ENCODE data around the gene NOS1.

GRCh38 chr12:117166107-117166506 is 195.3 kb downstream of the NOS1 start:
- TF ChIP-seq, protein P1, sequence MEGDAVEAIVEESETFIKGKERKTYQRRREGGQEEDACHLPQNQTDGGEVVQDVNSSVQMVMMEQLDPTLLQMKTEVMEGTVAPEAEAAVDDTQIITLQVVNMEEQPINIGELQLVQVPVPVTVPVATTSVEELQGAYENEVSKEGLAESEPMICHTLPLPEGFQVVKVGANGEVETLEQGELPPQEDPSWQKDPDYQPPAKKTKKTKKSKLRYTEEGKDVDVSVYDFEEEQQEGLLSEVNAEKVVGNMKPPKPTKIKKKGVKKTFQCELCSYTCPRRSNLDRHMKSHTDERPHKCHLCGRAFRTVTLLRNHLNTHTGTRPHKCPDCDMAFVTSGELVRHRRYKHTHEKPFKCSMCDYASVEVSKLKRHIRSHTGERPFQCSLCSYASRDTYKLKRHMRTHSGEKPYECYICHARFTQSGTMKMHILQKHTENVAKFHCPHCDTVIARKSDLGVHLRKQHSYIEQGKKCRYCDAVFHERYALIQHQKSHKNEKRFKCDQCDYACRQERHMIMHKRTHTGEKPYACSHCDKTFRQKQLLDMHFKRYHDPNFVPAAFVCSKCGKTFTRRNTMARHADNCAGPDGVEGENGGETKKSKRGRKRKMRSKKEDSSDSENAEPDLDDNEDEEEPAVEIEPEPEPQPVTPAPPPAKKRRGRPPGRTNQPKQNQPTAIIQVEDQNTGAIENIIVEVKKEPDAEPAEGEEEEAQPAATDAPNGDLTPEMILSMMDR (IDR thresholded peaks at IDR 0.05), result no peak
- no peak for TF ChIP-seq POLR2A (IDR thresholded peaks at IDR 0.05)
